Stimulated activated naive CD8-positive, alpha-beta T cell treated with anti-CD3 and anti-CD28 coated beads, Interleukin-15, Interleukin-2, amounts not matched to agents 100 U/mL and 50 U/mL, for 24 hours (primary cell): ENCODE data around the gene SSNA1.
"Not testable (repeated sequence)": the region's sequence is repeated elsewhere in the genome, so short reads cannot be mapped to it uniquely, and the experiment has no call there.

Experiments used
- ATAC-seq: fragments of 150-1000 bp; cut with Tn5 transposase; one replicate; pipeline ENCODE4 v1.10.0; 2021
- DNase-seq: peaks from one replicate; pipeline ENCODE4 v3.0.0; 2021

The SSNA1 gene

GRCh38 chr9:137233143-137233980 is 44.9 kb downstream of the SSNA1 start:
- DNase-seq (no peak), ATAC-seq (no peak)

GRCh38 chr9:137234055-137234697 is 45.7 kb downstream of the SSNA1 start:
- ATAC-seq (no peak), DNase-seq (no peak)

- no peak for DNase-seq
- no peak for ATAC-seq
Measured at GRCh38 chr9:137234758-137235423, 46.4 kb downstream of the SSNA1 start.

- ATAC-seq (no peak), DNase-seq (no peak)
Measured at GRCh38 chr9:137235424-137236237, 47.2 kb downstream of the SSNA1 start.

- DNase-seq = peak; percentile 97
- peak; percentile 38 for ATAC-seq
Measured at GRCh38 chr9:137236238-137236935, 47.9 kb downstream of the SSNA1 start.

GRCh38 chr9:137236936-137237421 is 48.5 kb downstream of the SSNA1 start:
- no peak for DNase-seq
- no peak for ATAC-seq

- ATAC-seq (no peak), DNase-seq (no peak)
Measured at GRCh38 chr9:137237759-137238726, 49.6 kb downstream of the SSNA1 start.

GRCh38 chr9:137239541-137240200 is 51.2 kb downstream of the SSNA1 start:
- DNase-seq, ATAC-seq: not testable (repeated sequence)
